Iris pigment epithelial cell (primary cell): ENCODE data around the gene MDGA2.

Experiments
- DNase-seq: peaks from one replicate; pipeline ENCODE4 v3.0.0-alpha.2; 2011; ENCODE audit warnings: low read depth

MDGA2 gene

GRCh38 chr14:47103771-47104170 lies 571.6 kb downstream of the MDGA2 start:
- DNase-seq, result no peak

- DNase-seq, result no peak
These were observed 572.9 kb downstream of the MDGA2 start for GRCh38 chr14:47102472-47102871.

GRCh38 chr14:47085678-47086077 lies 589.7 kb downstream of the MDGA2 start:
- DNase-seq, result no peak

- DNase-seq, result no peak
These were observed 610.1 kb downstream of the MDGA2 start for GRCh38 chr14:47065326-47065725.

GRCh38 chr14:47060050-47060449 lies 615.4 kb downstream of the MDGA2 start:
- no peak for DNase-seq

GRCh38 chr14:47057364-47057763 lies 618.0 kb downstream of the MDGA2 start:
- DNase-seq, result no peak

GRCh38 chr14:47044841-47045240 lies 630.6 kb downstream of the MDGA2 start:
- DNase-seq, result peak; percentile 0

GRCh38 chr14:47040550-47040949 lies 634.9 kb downstream of the MDGA2 start:
- peak; percentile 1 for DNase-seq

GRCh38 chr14:47039336-47039735 lies 636.1 kb downstream of the MDGA2 start:
- no peak for DNase-seq

GRCh38 chr14:47022721-47023120 lies 652.7 kb downstream of the MDGA2 start:
- DNase-seq, result no peak

- no peak for DNase-seq
These were observed 654.9 kb downstream of the MDGA2 start for GRCh38 chr14:47020500-47020899.

GRCh38 chr14:47012533-47013280 lies 662.7 kb downstream of the MDGA2 start:
- DNase-seq, result no peak

GRCh38 chr14:47009615-47010014 lies 665.8 kb downstream of the MDGA2 start:
- no peak for DNase-seq

- no peak for DNase-seq
These were observed 666.7 kb downstream of the MDGA2 start for GRCh38 chr14:47008732-47009131.

GRCh38 chr14:46999661-47000060 lies 675.7 kb downstream of the MDGA2 start:
- no peak for DNase-seq

GRCh38 chr14:46989566-46989965 lies 685.8 kb downstream of the MDGA2 start:
- no peak for DNase-seq

GRCh38 chr14:46988312-46988711 lies 687.1 kb downstream of the MDGA2 start:
- DNase-seq, result no peak

GRCh38 chr14:46985529-46986380 lies 689.6 kb downstream of the MDGA2 start:
- DNase-seq, result no peak

GRCh38 chr14:46973295-46973694 lies 702.1 kb downstream of the MDGA2 start:
- DNase-seq, result no peak

GRCh38 chr14:46964378-46964777 lies 711.0 kb downstream of the MDGA2 start:
- DNase-seq, result no peak

GRCh38 chr14:46951103-46951502 lies 724.3 kb downstream of the MDGA2 start:
- DNase-seq, result no peak

GRCh38 chr14:46940611-46941010 lies 734.8 kb downstream of the MDGA2 start:
- DNase-seq, result no peak

- DNase-seq, result no peak
These were observed 754.9 kb downstream of the MDGA2 start for GRCh38 chr14:46920542-46920941.
